Retinal pigment epithelial cell (primary cell): ENCODE measurements around the gene MBD4.

Experiments used
- DNase-seq: peaks from one replicate; pipeline ENCODE4 v3.0.0-alpha.2; 2010; ENCODE audit warnings: low read depth
- H3K4me3 ChIP-seq: 2 replicates; pipeline ENCODE4 v1.5.1; 2011; ENCODE audit warnings: mild to moderate bottlenecking, low read length, control low read depth, moderate library complexity
- CTCF ChIP-seq: conservative IDR thresholded peaks from 2 replicates; pipeline ENCODE4 v1.5.1; 2011; ENCODE audit warnings: low read depth, low read length, control low read depth, inconsistent platforms

MBD4 gene

GRCh38 chr3:129409541-129409940 is 30.2 kb downstream of the MBD4 start:
- H3K4me3 ChIP-seq = no peak overlapping the region
- DNase-seq = no peak
- TF ChIP-seq CTCF = no peak

GRCh38 chr3:129404610-129405009 is 35.1 kb downstream of the MBD4 start:
- no peak for DNase-seq
- TF ChIP-seq CTCF = no peak
- no peak overlapping the region for H3K4me3 ChIP-seq

- no peak for DNase-seq
- H3K4me3 ChIP-seq = no peak overlapping the region
- TF ChIP-seq CTCF = no peak
Observed at GRCh38 chr3:129404130-129404529, 35.6 kb downstream of the MBD4 start.

GRCh38 chr3:129403450-129403849 is 36.3 kb downstream of the MBD4 start:
- DNase-seq = no peak
- H3K4me3 ChIP-seq = no peak overlapping the region
- TF ChIP-seq CTCF = no peak

GRCh38 chr3:129402616-129403015 is 37.1 kb downstream of the MBD4 start:
- no peak for TF ChIP-seq CTCF
- no peak overlapping the region for H3K4me3 ChIP-seq
- no peak for DNase-seq

- no peak for DNase-seq
- H3K4me3 ChIP-seq = no peak overlapping the region
- TF ChIP-seq CTCF = no peak
Observed at GRCh38 chr3:129402210-129402609, 37.5 kb downstream of the MBD4 start.

- peak overlapping the region; percentile 94 for H3K4me3 ChIP-seq
- DNase-seq = no peak
- no peak for TF ChIP-seq CTCF
Observed at GRCh38 chr3:129399895-129400357, 39.8 kb downstream of the MBD4 start.
